ENCODE measurements around the gene INTS1.

INTS1 gene

DNA sequence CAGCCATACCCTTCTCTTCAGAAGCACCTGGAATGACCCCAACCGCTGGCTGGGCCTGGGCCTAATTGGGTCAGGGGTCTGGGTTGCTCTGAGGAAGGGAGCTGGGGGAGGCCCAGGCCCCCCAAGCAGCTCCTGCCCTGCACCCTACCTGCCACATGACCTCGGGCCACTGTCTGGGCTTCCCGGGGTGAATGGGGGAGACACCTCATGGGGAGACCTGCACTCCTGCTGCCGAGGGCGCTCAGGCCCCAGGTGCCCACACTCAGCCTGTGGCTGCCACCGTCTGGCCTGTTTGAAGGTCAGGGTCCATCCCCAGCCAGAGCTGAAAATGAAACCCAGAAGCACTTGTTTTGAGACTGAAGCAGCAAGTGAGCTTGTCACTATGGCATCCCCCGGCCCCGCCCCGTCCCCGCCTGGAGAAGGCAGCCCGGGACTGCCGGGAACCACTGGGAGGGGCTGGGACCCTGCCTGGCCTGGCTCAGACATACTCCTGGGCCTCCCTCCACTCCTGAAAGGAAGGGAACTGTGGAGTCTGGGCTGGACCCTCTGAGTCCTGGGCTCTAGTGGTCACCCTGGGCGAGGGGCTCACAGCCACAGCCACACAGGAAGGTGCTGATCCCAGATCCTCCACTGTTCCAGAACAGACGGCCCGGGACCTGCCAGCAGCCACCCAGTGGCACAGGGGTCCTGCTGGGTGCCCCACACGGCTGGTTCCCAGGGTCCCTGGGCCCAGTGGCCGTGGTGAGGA lies 37.5 kb downstream of the INTS1 start:
- in situ Hi-C loops (cut with MboI; ENCODE audit: low sequenced_read_pairs), result no loop called here

- in situ Hi-C loops (cut with MboI; ENCODE audit: low sequenced_read_pairs), result no loop called here
These were observed 39.5 kb downstream of the INTS1 start for GRCh38 chr7:1464694-1465093.

DNA sequence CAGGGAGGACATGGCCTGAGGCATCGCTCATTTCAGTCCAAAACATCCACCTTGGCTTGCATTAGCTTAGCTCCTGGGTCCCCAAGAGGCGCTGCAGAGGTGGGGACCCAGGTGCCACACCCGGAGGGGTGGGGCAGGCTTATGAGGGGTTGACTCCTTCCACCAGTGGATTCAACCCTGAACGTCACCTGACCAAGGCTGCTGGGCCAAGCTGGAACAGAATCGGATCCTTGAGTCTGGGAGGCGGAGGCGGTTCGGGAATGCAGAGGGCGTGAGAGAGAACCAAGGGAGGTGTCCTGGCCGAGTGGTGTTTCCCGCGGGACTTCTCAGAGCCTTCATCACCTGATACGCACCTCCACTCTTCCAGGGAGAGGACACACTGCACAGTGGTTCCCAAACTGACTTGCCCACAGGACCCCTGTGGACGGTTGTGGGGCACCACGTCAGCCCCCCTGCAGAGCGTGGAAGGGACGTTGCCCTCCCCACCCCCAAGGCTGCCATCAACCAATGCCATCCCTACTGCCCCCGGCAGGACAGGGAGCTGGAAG lies 40.4 kb downstream of the INTS1 start:
- in situ Hi-C loops (cut with MboI; ENCODE audit: low sequenced_read_pairs), result no loop called here

GRCh38 chr7:1461646-1462375 lies 42.4 kb downstream of the INTS1 start:
- in situ Hi-C loops (cut with MboI; ENCODE audit: low sequenced_read_pairs), result no loop called here

DNA sequence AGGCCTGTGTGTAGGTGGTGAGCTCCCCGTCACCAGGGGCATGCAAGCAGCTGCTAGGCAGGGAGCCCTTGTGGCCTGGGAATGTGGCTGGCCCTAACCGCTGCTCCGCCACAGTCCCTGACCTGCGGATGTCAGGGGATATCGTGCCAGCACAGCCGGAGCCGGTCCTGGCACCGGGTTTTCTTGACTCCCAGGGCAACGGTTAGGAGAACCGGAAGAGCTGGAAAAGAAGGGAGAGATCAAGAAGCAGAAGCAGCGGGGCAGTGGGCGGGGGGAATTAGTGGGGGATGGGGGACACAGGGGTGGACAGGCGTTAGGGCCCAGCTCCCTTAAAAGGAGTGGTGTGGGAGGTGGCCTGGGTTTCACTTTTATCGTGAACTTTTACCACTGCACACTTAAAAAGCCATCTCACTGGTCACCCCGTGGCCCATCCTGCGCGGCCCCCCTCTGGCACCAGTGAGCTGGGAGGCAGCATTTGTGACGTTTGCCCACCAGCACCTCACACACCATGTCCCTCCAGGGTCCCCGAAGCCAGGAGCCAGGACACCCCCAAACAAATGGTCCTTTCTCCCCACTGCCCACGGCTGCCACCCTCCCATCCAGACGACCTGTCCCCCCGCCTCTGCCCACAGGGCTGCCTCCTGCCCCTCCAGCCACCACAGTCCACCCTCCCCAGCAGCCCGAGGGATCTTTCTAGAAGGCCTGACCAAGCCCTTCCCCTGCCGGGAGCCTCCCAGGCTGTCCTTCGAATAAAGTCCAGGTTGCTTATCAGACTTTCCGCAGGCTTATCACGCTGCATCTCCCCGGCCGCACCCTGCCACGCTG lies 43.2 kb downstream of the INTS1 start:
- in situ Hi-C loops (cut with MboI; ENCODE audit: low sequenced_read_pairs), result no loop called here

GRCh38 chr7:1459920-1460820 lies 44.0 kb downstream of the INTS1 start:
- in situ Hi-C loops (cut with MboI; ENCODE audit: low sequenced_read_pairs), result no loop called here

GRCh38 chr7:1459512-1459892 lies 44.7 kb downstream of the INTS1 start:
- in situ Hi-C loops (cut with MboI; ENCODE audit: low sequenced_read_pairs), result no loop called here

DNA sequence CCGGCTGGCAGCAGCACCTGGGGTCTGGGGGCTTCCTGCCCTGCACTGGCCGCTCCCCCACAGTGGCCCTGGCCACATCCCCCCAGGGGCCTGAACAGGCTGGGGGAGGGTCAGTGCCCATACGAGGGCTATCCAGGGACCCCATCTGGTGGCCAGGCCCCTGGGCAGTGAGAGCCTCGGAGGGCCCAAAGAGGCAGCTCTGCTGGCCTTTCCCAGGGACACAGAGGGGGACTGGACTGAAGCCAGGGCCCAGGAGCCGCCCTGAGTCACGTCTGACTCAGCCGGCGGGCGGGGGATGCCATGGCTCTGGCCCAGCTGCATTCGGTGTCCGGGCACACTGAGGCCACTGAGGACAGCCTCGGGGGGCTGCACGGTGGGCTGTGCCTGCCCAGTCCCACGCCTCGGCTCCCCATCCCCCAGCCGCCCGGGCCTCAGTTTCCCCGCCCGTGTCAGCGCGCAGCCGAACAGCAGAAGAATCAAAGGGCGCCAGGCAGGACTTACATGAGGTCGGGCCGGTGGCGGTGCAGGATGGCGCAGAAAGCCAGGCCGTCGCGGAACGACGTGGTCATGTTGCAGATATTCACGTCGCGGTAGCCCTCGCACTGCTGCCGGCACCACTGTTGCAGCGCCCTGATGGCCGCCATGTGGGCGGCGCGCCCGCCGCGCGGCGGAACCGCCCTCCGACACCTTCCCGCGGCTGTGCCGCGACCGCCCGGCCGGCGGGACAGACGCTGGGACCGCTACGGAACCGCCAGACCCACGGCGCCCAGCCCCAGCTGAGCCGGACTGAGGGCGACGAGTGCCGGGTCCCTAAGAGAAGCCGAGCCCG lies 45.3 kb downstream of the INTS1 start, which contains the start of gene MICALL2:
TSS of gene MICALL2 (minus strand) at position 788 of the 829 bp plus-strand sequence. CDS start at position 644, 144 bp downstream.
- in situ Hi-C loops (cut with MboI; ENCODE audit: low sequenced_read_pairs), result no loop called here

DNA sequence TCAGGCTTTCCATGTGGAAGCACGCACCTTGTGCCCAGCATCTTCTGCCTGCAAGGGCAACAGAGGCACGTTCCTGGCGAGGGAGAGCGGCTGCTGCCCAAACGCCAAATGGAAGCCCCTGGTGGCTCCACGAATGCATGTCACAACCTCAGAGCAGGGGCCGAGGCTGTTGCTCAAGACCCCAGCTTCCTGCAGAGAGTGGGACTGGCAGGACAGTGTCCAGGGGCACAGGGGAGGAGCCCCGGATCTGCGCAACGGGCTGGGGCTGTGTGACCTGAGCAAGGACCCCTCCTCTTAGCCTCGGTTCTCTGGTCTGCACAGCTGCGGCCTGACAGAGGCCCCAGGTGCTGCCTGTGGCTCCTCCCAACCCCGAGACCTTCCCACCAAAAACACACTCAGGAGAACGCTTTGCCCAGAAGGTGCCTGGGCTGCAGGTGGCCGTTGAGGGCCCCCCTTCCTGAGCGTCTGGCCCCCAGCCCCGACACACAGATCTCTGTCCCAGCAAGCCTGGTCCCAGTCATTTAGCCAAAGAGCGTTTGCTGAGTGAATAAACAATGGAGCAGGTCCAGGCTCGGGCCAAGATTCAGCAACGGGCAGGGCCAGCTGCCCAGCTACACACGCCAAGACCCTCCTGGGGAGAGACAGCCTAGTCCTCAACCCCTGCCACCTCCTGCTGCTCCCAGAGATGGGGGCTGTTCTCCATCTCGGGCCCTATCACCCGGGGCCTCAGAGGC lies 46.1 kb downstream of the INTS1 start:
- in situ Hi-C loops (cut with MboI; ENCODE audit: low sequenced_read_pairs), result no loop called here

DNA sequence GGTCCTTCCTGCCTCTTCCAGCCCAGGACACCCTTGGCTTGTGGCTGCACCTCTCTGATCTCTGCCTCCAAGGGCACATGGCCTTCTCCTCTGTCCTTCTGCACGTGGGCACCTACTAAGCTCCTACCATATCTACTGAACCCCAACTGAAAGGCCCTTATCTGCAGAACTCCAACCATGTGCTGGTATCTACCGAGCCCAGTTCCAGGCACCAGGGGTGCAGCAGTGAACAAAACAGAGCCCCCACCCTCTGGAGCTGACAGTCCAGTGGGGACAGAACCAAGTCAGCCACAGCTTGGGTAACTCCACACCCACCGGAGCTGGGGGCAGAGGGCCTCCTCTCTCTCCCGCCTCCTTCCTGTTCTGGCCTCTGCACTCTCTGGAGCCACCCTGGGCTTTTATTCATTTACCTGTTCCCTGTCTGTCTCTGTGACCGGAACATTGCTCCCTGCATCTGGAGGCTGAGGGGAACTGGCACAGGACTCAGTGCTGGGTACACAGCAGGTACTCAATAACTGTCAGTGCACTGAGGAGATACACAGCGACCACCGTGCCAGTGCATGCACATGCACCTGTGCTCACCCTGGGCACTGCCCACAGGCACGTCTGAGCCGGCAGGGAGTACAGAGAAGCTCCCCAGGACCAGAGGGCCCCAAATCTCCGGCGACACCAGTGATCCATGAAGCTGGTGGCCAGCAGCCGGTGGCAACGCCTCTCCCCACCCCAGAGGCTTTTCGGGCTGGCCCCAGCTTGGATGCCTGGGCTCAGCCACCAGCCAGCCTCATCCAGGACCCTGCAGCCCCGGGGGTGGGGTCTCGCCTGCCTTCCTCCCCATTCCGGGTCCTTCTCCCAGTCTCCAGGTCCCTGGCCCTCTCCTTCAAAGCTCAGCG lies 46.9 kb downstream of the INTS1 start:
- in situ Hi-C loops (cut with MboI; ENCODE audit: low sequenced_read_pairs), result no loop called here

DNA sequence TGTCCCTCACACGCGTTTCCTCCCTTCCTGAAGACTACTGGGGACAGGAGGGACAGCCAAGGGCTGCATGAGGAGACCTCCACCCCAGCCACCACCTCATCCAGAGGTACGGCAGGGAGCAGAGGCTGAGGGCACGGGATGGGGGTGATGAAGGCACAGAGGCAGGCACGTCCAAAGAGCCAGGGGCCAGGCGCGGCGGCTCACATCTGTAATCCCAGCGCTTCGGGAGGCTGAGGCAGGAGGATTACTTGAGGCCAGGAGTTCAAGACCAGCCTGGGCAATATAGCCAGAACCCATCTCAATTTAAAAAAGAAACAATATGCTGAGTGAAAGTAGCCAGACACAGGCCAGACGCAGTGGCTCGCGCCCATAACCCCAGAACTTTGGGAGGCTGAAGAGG lies 48.2 kb downstream of the INTS1 start:
- in situ Hi-C loops (cut with MboI; ENCODE audit: low sequenced_read_pairs), result no loop called here

GRCh38 chr7:1455241-1455939 lies 48.8 kb downstream of the INTS1 start:
- in situ Hi-C loops (cut with MboI; ENCODE audit: low sequenced_read_pairs), result no loop called here

GRCh38 chr7:1454542-1454941 lies 49.6 kb downstream of the INTS1 start:
- in situ Hi-C loops (cut with MboI; ENCODE audit: low sequenced_read_pairs), result no loop called here

GRCh38 chr7:1452205-1452604 lies 52.0 kb downstream of the INTS1 start:
- in situ Hi-C loops (cut with MboI; ENCODE audit: low sequenced_read_pairs), result no loop called here

DNA sequence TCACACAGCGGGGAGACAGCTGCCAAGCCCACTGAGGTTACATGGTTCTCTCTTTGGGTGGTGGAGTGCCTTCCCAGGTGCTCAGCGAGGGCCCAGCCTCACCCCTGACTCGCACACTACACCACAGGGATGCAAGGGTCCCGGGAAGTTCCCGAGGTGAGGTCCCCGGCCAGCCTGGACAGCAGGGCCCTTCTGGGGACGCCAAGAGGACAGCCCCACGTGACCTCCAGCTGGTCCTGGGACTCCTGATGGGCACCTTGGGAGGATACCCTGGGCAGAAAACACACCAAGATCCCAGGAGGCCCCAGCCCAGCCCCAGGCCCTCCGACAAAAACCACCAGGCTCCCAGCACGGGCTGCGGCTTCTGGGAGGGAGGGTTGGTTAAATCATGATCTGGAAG lies 53.2 kb downstream of the INTS1 start:
- in situ Hi-C loops (cut with MboI; ENCODE audit: low sequenced_read_pairs), result no loop called here

DNA sequence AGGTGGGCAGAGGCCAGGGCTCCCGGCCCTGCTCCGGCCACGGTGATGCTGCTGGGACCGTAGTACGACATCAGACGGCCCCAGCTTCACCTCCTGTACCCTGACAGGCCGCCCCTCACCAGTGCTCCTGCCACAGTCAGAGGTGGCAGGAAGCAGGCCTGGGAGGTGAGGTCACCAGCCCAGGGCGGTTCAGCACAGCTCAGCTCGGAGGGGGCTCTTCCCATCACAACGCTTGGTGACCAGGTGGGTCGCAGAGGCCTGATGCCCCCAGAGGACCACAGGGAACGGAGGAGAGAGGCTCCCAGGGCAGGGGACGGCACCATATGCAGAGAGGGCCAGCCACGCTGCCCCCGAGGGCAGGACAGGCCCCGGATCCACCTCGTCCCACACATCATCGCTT lies 53.8 kb downstream of the INTS1 start:
- in situ Hi-C loops (cut with MboI; ENCODE audit: low sequenced_read_pairs), result no loop called here

GRCh38 chr7:1449951-1450350 lies 54.2 kb downstream of the INTS1 start:
- in situ Hi-C loops (cut with MboI; ENCODE audit: low sequenced_read_pairs), result no loop called here
